ENCODE results near the gene AP1G1. TPM values are rescaled to one million over a fixed set of nuclear protein-coding genes. Genes with fewer than 3 reads are reported as not detected.

The AP1G1 gene
- total RNA-seq, 1 experiment from 2014 or later, result 79.2 TPM

- Histone ChIP-seq H2BK120ac (ENCODE audit: low read depth, low read length, poor library complexity, severe bottlenecking) (no peak overlapping the region), H3K79me1 (ENCODE audit: insufficient read depth, low read depth, low read length, poor library complexity, severe bottlenecking) (no peaks in the 10 kb centered on the region), H4K20me1 (ENCODE audit: control insufficient read depth, insufficient read depth, insufficient read length) (no peaks in the 10 kb centered on the region), H3K9me3 (ENCODE audit: control insufficient read depth, low read depth, low read length) (no peaks in the 10 kb centered on the region), H3K4me2 (ENCODE audit: insufficient read depth, insufficient read length, low read length) (no peak overlapping the region), H4K91ac (ENCODE audit: insufficient read length, low read depth, low read length) (no peak overlapping the region), H4K8ac (replicated peaks; ENCODE audit: insufficient read length, low read depth, low read length) (no peak overlapping the region), H3K56ac (ENCODE audit: insufficient read length, low read depth, low read length) (no peak overlapping the region), H3K79me2 (ENCODE audit: insufficient read depth, low read length) (no peaks in the 10 kb centered on the region), H2BK12ac (ENCODE audit: insufficient read length, low read depth, low read length) (no peak overlapping the region), H3K23ac (ENCODE audit: insufficient read length, low read depth, low read length) (no peak overlapping the region), H2BK5ac (ENCODE audit: insufficient read length, low read length) (no peak overlapping the region), H3K9ac (ENCODE audit: extremely low read depth, insufficient read length, low read length) (no peak overlapping the region), H2BK20ac (ENCODE audit: low read depth, low read length, poor library complexity, severe bottlenecking) (no peak overlapping the region), H3K18ac (ENCODE audit: insufficient read length, low read depth, low read length) (no peak overlapping the region), H3K4ac (ENCODE audit: low read depth, low read length) (no peak overlapping the region), H3K14ac (ENCODE audit: insufficient read depth, low read length) (no peak overlapping the region), H2AFZ (ENCODE audit: low read length) (no peak overlapping the region), H2BK15ac (ENCODE audit: low read depth, low read length) (no peak overlapping the region), H3K27me3 (ENCODE audit: insufficient read depth, low read length) (no peaks in the 10 kb centered on the region), H3K23me2 (ENCODE audit: insufficient read length, low read depth, low read length, poor library complexity, severe bottlenecking) (no peaks in the 10 kb centered on the region), H3T11ph (ENCODE audit: low read length) (no peak overlapping the region), H3K27ac (ENCODE audit: insufficient read length, low read depth, low read length) (no peak overlapping the region), H4K5ac (ENCODE audit: insufficient read length, low read depth, low read length) (no peak overlapping the region), H3K4me1 (ENCODE audit: insufficient read depth, low read length) (no peaks in the 10 kb centered on the region), H2AK5ac (ENCODE audit: insufficient read length, low read length) (no peak overlapping the region)
- no peaks in the 10 kb centered on the region for H3K27me3 Mint-ChIP-seq (ENCODE audit: low read depth)
- no peak overlapping the region for H3K4me3 Mint-ChIP-seq
- H3K9me3 Mint-ChIP-seq, result no peaks in the 10 kb centered on the region
- WGBS (ENCODE audit: extremely low coverage, insufficient read length, low lambda C conversion rate), result no CpG with 5 or more reads among the region's 2 CpGs
- peaks cover 10 to 62% (median 50%) of the 10 kb centered on the region in 3 experiments; a peak in 6 of 7 replicates for H3K36me3 Mint-ChIP-seq (ENCODE audit: insufficient read depth in 1 of 3, low read depth in 3 of 3)
- DNase-seq, result no peak
- TF ChIP-seq CTCF (conservative IDR thresholded peaks at IDR 0.05), result no peak
- no peaks in the 10 kb centered on the region for H3K4me1 Mint-ChIP-seq
- peak overlapping the region in 1 of 3 experiments; percentile 34; a peak in 1 of 7 replicates for H3K27ac Mint-ChIP-seq
Measured at GRCh38 chr16:71762186-71762585, 46.4 kb downstream of the AP1G1 start.

Data from H9 (cell line).